ENCODE data around the gene KIF19. TPM values are rescaled to one million over a fixed set of nuclear protein-coding genes. Genes with fewer than 3 reads are reported as not detected.
A peak's percentile ranks its signal among the peaks of the same experiment; 100 is the strongest.

Gene KIF19
- total RNA-seq, 1 experiment from 2014 or later, result not detected

DNA sequence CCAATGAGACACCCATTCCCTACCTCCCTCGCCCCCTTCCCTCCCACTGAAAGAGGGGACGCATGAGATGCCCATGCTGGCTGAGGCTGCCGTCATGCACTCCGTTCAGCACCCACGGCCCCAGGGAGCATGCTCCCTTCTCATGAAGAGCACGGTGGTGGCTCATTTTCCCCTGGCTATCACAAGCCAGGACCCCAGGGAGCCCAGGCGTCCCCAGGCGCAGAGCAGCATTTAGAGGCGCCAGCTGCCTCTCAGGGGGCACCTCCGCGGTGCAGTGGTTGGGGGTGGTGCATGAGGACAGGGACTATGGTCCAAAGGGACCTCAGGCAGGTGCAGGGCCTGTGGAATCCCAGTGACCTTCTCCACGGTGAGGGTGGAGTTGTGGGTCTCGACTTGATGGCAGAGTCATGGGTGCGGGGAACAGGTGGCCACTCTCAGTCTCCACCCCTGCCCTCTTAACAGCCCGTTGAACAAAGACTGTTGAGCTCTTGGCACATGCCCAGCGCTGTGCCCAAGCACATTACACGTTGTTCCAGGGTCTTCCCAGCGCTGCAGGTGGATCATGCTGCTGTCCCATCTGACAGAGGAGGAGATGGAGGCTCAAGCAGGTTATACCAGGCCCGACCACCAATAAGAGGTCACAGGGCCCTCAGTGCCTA is 13.6 kb downstream of the KIF19 start:
- no peak for DNase-seq (ENCODE audit: low read depth)

DNA sequence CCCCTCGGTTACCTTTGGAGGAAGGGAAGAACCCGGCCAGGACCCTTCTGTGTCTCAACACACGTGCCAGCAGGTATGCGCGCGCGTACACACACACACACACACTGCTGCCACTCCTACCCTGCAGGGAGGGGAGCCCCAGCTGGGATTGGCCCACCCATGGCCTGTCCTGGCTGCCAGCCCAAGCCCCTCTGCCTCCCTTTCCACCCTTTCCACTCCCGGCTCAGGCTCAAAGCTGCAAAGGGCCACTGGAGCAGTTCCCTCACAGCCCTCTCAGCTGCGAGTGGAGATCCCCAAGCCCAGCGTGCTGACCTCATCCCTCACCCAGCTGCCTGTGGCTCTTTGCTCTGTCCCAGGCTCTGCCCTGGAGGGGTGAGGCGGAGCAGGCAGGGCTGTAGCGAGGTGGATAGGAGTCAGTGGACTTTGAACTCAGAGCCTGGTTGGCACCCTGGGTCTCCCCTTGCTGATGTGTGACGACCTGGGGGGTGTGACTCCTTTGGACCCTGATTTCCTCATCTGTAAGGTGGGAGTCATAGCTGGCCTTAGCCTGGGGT is 14.5 kb downstream of the KIF19 start:
- no peak for DNase-seq (ENCODE audit: low read depth)

- DNase-seq (ENCODE audit: low read depth), result no peak
Observed at GRCh38 chr17:74342224-74342623, 16.2 kb downstream of the KIF19 start.

DNA sequence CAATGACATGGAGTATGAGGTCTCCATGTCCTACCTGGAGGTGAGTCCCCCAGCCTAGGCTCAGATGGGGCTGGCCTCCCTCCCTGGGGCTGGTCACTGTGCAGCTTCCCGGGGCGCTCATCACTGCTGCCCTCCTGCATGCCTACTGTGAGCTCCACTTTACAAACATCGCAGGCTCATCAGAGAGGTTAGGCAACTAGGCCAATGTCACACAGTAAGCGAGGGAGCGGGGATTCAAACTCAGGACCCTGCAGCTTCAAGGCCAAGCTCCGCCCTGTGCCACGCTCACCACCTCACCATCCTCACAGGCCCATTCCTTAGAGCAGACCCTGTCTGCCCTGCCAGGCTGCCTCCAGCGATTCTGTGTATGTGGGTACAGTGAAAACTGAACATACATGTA is 17.1 kb downstream of the KIF19 start:
- DNase-seq (ENCODE audit: low read depth), result no peak

GRCh38 chr17:74343526-74344284 is 17.7 kb downstream of the KIF19 start:
- DNase-seq (ENCODE audit: low read depth), result no peak

DNA sequence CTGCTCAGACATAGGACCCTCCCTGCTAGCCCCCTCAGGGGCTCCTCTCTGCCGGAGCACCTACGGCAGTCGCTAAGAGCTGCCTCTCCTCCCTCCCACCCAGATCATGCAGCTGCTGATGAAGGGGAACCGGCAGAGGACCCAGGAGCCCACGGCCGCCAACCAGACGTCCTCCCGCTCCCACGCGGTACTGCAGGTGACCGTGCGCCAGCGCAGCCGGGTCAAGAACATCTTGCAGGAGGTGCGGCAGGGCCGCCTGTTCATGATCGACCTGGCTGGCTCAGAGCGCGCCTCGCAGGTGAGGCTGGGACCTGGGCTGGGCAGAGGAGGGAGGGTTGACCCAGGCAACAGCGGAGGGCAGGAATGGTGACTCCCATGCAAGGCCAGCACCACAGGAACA is 18.6 kb downstream of the KIF19 start:
- no peak for DNase-seq (ENCODE audit: low read depth)

DNA sequence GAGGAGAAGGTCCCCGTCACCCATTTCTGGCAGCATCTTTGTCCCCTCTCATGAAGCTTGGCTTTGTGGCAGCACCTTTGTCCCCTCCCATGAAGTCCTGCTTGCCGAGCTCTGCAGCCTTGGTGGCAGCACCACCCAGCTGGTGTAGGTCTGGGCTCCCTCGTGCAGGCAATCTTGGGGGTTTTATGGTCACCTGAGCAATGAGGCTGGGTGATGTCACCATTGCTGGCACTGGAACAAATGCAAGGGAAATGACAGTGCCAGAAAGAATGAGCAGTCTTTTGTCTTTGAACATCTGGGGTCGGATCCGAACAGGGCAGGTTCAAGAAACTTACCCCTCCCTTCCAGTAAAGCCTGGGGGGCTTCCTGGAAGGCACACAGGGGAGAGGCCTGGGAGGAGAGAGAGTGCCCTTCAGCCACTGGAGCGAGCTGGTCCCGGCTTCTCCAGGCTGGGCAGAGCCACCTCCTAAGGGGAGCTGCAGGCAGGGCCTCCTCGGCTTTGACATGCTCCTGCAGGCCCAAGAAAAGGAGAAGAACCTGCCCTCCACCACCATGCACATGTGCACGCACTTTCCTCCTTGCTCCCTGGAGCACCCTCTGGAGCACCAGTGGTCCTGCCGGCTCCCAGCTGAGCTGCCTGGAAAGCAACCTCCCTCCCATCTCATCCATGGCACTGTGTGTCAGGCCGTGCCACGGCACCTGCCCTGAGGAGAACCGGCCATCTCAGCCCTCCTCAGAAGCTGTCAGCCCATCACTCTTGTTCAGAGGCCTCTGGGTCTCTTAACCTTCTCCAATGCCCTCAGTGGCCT is 19.6 kb downstream of the KIF19 start:
- DNase-seq (ENCODE audit: low read depth), result peak; percentile 34

- DNase-seq (ENCODE audit: low read depth), result no peak
Observed at GRCh38 chr17:74347646-74348045, 21.6 kb downstream of the KIF19 start.

DNA sequence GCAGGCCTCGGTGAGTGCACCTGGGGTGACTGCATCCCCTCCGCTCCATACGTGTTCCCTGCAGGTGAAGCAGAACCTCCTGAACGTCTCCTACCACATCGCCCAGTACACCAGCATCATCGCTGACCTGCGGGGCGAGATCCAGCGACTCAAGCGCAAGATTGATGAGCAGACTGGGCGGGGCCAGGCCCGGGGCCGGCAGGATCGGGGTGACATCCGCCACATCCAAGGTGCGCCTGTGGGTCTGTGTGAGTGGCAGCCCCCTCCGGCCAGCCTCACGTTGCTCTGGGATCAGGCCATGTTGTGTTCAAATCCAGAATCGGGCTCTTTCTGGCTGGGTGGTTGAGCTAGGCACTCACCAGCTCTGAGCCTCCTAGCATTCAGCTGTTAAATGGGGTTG is 23.1 kb downstream of the KIF19 start:
- no peak for DNase-seq (ENCODE audit: low read depth)

DNA sequence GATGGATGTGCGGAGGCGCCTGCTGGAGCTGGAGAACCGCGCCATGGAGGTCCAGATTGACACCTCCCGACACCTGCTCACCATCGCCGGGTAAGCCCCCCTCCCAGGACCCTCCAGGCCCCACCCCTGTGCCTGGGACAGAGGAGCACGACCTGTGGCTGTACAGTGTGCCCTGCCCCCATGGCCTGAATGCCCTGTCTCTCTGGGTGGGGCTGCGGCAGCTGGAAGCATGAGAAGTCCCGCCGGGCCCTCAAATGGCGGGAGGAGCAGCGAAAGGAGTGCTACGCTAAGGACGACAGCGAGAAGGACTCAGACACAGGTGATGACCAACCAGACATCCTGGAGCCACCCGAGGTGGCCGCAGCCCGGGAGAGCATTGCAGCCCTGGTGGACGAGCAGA is 24.5 kb downstream of the KIF19 start:
- DNase-seq (ENCODE audit: low read depth), result no peak

DNA sequence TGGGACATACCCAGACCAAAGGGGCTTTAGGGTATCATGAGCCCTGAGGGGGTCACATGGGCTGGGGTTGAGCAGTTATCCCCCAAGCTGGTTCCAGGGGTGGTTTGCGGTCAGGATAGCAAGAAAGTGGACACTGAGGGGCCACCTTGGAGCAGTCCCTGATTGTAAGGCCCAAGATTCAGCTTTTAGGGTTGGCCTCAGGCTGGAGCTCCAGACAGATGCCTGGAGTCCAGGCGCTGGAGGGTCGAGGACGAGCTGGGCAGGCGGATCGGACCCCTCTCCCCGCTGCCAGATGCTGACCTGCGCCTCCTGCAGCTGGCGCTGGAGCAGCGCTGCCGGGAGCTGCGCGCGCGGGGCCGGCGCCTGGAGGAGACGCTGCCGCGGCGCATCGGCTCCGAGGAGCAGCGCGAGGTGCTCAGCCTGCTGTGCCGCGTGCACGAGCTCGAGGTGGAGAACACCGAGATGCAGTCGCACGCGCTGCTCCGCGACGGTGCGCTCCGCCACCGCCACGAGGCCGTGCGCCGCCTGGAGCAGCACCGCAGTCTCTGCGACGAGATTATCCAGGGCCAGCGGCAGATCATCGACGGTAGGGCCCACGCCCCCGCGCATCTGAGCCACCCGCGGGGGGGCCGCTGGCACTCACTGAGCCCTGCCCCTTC is 25.7 kb downstream of the KIF19 start:
- DNase-seq (ENCODE audit: low read depth), result no peak

DNA sequence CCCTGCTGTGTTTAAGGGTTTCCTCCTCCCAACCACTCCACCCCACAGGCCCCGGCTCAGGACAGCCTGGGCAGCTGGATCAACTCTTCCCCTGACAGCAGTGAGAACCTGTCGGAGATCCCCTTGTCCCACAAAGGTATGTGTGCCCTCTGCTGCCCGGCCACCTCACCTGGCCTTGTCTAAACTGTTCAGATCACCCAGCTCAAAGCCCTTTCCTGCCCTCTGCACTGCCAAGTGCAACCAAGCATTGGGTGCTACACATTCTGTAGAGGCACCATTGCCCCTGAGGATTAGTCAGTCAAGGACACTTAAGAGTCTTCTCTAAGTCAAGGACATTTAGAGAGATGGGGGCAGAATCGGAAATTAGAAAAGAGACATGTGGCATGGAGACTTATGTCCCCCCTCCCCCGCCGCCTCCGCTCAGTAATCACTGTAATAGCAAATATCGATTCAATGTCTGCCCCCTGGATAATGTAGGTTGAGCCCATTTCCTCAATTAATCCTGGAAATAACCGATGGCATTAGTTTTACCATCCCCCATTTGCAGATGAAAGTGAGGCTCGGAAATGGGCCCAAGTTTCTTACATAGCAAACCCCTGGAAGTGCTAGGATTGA is 27.5 kb downstream of the KIF19 start:
- DNase-seq (ENCODE audit: low read depth), result no peak

GRCh38 chr17:74354123-74354522 is 28.1 kb downstream of the KIF19 start:
- DNase-seq (ENCODE audit: low read depth), result peak; percentile 10

GRCh38 chr17:74354561-74354960 is 28.5 kb downstream of the KIF19 start:
- DNase-seq (ENCODE audit: low read depth), result no peak

- DNase-seq (ENCODE audit: low read depth), result no peak
Observed at GRCh38 chr17:74355065-74355464, 29.0 kb downstream of the KIF19 start.

DNA sequence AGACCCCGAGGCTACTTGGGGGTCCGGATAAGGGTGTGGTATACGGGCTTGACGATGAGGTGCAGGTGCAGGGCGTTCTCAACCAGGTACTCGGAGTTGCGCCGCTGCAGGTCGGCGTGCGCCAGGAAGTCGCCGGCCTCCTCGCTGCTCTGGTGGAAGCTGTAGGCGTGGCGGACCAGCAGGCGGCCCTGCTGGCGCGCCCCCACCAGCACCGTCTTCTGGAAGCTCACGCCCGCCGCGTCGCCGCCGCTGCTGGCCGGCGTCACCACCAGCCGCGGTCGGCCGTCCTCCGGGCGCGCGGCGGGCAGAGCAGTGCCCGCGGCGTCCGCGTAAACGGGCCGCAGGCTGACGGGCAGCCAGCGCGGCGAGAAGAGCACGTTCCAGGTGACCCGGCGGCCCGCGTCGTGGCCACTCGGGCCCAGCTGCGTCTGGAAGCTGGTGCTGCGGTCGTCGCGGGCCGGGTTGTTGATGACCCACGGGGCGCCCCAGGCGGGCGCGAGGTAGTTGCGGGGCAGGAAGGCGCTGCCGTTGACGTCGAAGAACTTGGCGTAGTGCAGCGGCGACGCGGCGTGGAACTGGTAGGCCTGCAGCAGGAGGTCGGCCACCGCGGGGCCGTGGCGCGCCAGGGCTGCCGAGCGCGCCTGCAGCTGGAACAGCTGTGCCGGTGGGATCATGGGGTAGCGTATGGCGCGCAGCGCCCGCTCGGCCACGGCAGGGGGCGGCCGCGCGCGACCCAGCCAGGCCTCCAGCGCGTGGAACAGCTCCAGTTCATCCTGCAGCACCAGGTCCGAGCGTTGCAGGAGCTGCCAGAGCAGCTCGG is 30.8 kb downstream of the KIF19 start:
- DNase-seq (ENCODE audit: low read depth), result no peak

DNA sequence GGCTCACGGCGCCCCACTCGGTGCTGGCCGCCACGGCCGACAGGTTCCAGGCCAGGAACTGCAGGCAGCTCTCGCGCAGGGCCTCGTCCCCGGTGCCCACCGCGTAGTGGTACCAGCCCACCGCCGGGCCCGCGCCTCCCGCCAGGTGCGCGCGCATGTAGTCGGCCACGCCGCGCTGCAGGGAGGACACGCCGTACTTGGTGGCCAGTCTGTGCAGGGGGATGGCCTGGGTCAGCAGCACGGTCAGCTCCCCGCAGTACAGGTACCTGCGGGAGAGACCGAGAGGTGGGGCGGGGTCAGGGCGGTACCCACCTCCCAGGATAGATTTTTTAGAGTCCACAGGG is 31.4 kb downstream of the KIF19 start:
- DNase-seq (ENCODE audit: low read depth), result no peak

DNA sequence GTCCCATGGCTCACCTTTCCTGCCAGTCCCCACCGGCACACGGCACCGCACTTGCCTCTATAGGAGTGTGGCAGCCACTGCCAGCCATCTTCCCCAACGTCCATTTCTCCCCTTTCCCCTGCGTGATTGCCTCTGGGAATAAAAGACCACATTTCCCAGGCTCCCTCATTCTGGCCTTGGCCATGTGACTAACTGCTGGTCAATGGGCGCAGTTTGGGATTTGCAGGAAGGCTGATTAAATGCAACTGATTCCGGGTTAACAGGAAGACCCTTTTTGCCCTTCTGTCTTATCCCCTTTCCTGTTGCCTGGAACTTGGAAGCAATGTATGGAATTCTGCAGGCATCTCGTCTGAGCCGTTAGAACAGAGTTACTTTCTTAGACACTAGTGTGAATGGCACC is 32.7 kb downstream of the KIF19 start:
- DNase-seq (ENCODE audit: low read depth), result no peak

DNA sequence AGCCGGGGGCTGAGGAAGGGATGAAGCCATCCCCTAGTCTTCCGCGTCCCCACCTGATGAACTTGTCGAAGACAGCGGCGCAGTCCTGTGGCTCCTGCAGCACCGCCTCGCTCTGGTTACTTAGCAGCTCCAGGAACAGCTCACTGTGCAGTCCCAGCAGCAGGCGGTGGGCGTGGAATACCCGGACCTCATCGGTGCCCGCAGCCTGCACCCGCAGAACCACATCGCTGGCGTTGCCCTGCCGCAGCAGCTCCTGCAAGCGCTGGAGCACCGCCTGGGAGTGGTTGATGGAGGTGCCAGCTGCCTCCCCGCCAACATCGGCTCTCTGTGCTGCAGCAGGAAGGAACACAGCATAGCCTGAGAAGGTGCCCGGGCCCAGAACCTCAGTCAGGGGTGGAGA is 33.9 kb downstream of the KIF19 start:
- no peak for DNase-seq (ENCODE audit: low read depth)

DNA sequence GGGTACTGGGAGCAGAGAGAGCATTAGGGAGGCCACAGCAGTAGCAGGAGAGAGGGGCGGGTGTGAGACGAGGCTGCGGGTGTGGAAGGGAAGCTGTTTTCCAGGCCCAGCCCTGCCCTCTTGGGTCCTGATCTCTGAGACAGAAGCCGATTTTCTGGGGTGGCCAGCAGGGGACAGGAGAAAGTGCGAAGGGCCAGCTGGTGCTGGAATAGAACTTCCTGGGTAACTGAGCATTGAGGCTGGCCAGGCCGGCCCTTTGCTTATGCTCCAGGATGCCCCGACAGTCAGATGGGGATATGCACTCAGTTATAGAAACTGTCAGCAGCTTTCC is 34.8 kb downstream of the KIF19 start:
- DNase-seq (ENCODE audit: low read depth), result no peak

Data from HT1080 (cell line).